ENCODE data around the gene CDS2. TPM values are rescaled to one million over a fixed set of nuclear protein-coding genes. Genes with fewer than 3 reads are reported as not detected.

Gene CDS2
- total and polyA plus RNA-seq, 4 experiments from 2014 or later = 53.7 to 59.8 (median 58.2) TPM

GRCh38 chr20:5118220-5119142 is 8.3 kb upstream of the CDS2 start:
- peak overlapping the region; percentile 92 to 97 (median 95) for H3K4me3 Mint-ChIP-seq
- Histone ChIP-seq H3K27me3 (ENCODE audit: insufficient read depth, low read length) (no peaks in the 10 kb centered on the region), H3K36me3 (ENCODE audit: insufficient read depth, low read length) (peaks cover 37% of the 10 kb centered on the region), H3K4me3 (ENCODE audit: low read length in 2 of 2) (peak overlapping the region; percentile 83 to 89), H3K9me3 (ENCODE audit: control insufficient read depth in 1 of 2, low read length in 2 of 2) (no peaks in the 10 kb centered on the region), H3K4me1 (ENCODE audit: insufficient read depth, low read length) (peaks cover 35% of the 10 kb centered on the region), H3K27ac (ENCODE audit: low read depth, low read length) (peak overlapping the region; percentile 72)
- H3K27ac Mint-ChIP-seq = peak overlapping the region; percentile 71 to 96 (median 92)
- DNase-seq = no peak
- ChIA-PET POLR2A (ENCODE audit: partially characterized antibody) (interaction anchor here (0.8 to 2.5 kb wide), 9 partner anchors 8 to 307 kb away, joined by 3 to 15 read pairs (median 4); partner anchors contain the start of gene CDS2), CTCF (ENCODE audit: partially characterized antibody) (interaction anchor here (1.4 to 11.4 kb wide), 3 partner anchors 13 to 73 kb away, joined by 3 to 173 read pairs (median 11); no protein-coding TSS in a partner anchor)
- peaks cover 13 to 44% of the 10 kb centered on the region in 2 donors for H3K36me3 Mint-ChIP-seq
- intact Hi-C loops (cut with micrococcal nuclease) = loop anchor here (1.0 kb wide), 1 partner anchor 9 kb away; the partner anchor contains the start of gene CDS2
- H3K4me1 Mint-ChIP-seq = peaks cover 16 to 46% (median 32%) of the 10 kb centered on the region in 4 donors
- no peaks in the 10 kb centered on the region for H3K27me3 Mint-ChIP-seq
- H3K9me3 Mint-ChIP-seq = peaks cover 0 to 2% (median 0%) of the 10 kb centered on the region in 8 donors

DNA sequence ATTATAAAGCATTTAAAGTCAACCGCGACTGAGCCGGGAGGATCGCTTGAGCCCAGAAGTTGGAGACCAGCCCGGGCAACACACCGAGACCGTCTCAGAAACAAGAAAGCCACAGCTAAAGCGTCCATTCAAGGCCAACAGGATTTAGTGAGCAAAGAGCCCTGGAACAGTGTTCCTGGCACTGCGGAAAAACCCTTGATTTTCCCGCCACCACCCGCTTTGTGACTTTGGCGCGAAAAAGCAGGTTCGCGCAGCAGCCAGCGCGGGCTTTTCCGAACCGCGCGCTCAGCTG is 7.7 kb upstream of the CDS2 start:
- POLR2A ChIA-PET (ENCODE audit: partially characterized antibody) = interaction anchor here (0.8 to 2.5 kb wide), 17 partner anchors 8 to 307 kb away, joined by 3 to 15 read pairs (median 4); partner anchors contain the start of gene CDS2
- Mint-ChIP-seq H3K27ac (peak overlapping the region; percentile 76 to 97 (median 93)), H3K9me3 (peaks cover 0 to 2% (median 0%) of the 10 kb centered on the region in 8 donors), H3K27me3 (no peaks in the 10 kb centered on the region), H3K4me3 (peak overlapping the region; percentile 92 to 97 (median 95)), H3K36me3 (peaks cover 13 to 40% of the 10 kb centered on the region in 2 donors), H3K4me1 (peaks cover 15 to 42% (median 29%) of the 10 kb centered on the region in 4 donors)
- Histone ChIP-seq H3K27me3 (ENCODE audit: insufficient read depth, low read length) (no peaks in the 10 kb centered on the region), H3K36me3 (ENCODE audit: insufficient read depth, low read length) (peaks cover 37% of the 10 kb centered on the region), H3K9me3 (ENCODE audit: control insufficient read depth in 1 of 2, low read length in 2 of 2) (no peaks in the 10 kb centered on the region), H3K4me1 (ENCODE audit: insufficient read depth, low read length) (peaks cover 29% of the 10 kb centered on the region), H3K27ac (ENCODE audit: low read depth, low read length) (peak overlapping the region; percentile 72), H3K4me3 (ENCODE audit: low read length in 2 of 2) (peak overlapping the region; percentile 83 to 89)
- DNase-seq = no peak
- CTCF ChIA-PET (ENCODE audit: partially characterized antibody) = interaction anchor here (1.5 to 11.4 kb wide), 4 partner anchors 12 to 72 kb away, joined by 4 to 173 read pairs (median 8); no protein-coding TSS in a partner anchor
- intact Hi-C loops (cut with micrococcal nuclease) = loop anchor here (1.0 kb wide), 1 partner anchor 8 kb away; the partner anchor contains the start of gene CDS2

GRCh38 chr20:5119435-5120184 is 7.2 kb upstream of the CDS2 start, which contains the start of gene PCNA:
Gene PCNA, minus strand, starts transcription at chr20:5119958. Its CDS starts 160 bp downstream, at chr20:5119798.
- POLR2A ChIA-PET (ENCODE audit: partially characterized antibody) = interaction anchor here (0.6 to 2.5 kb wide), 18 partner anchors 8 to 308 kb away, joined by 3 to 15 read pairs (median 4); no protein-coding TSS in a partner anchor
- peak within 1 kb of the TSS; percentile 93 to 98 (median 96) for H3K27ac Mint-ChIP-seq
- intact Hi-C loops (cut with micrococcal nuclease) = loop anchor here (1.0 kb wide), 1 partner anchor 8 kb away; the partner anchor contains the start of gene CDS2
- no peaks in the 10 kb centered on the region for H3K27me3 Mint-ChIP-seq
- peak within 1 kb of the TSS; percentile 72 for H3K27ac ChIP-seq (ENCODE audit: low read depth, low read length)
- no peaks in the 10 kb centered on the region for H3K27me3 ChIP-seq (ENCODE audit: insufficient read depth, low read length)
- H3K9me3 ChIP-seq (ENCODE audit: control insufficient read depth in 1 of 2, low read length in 2 of 2) = no peaks in the 10 kb centered on the region
- H3K36me3 Mint-ChIP-seq = peaks cover 13 to 37% of the 10 kb centered on the region in 2 donors
- peak within 1 kb of the TSS; percentile 92 to 97 (median 95) for H3K4me3 Mint-ChIP-seq
- peaks cover 0 to 2% (median 0%) of the 10 kb centered on the region in 8 donors for H3K9me3 Mint-ChIP-seq
- CTCF ChIA-PET (ENCODE audit: partially characterized antibody) = interaction anchor here (1.2 to 11.4 kb wide), 5 partner anchors 12 to 72 kb away, joined by 4 to 173 read pairs (median 8); no protein-coding TSS in a partner anchor
- peaks cover 29% of the 10 kb centered on the region for H3K4me1 ChIP-seq (ENCODE audit: insufficient read depth, low read length)
- peaks cover 32% of the 10 kb centered on the region for H3K36me3 ChIP-seq (ENCODE audit: insufficient read depth, low read length)
- DNase-seq = peak; percentile 92 to 96 (median 94)
- H3K4me3 ChIP-seq (ENCODE audit: low read length in 2 of 2) = peak within 1 kb of the TSS; percentile 83 to 89
- H3K4me1 Mint-ChIP-seq = peaks cover 13 to 42% (median 29%) of the 10 kb centered on the region in 4 donors

GRCh38 chr20:5120185-5120476 is 6.7 kb upstream of the CDS2 start:
- H3K27me3 ChIP-seq (ENCODE audit: insufficient read depth, low read length) = no peaks in the 10 kb centered on the region
- CTCF ChIA-PET (ENCODE audit: partially characterized antibody) = interaction anchor here (1.2 to 11.4 kb wide), 4 partner anchors 13 to 71 kb away, joined by 4 to 173 read pairs (median 6); no protein-coding TSS in a partner anchor

DNA sequence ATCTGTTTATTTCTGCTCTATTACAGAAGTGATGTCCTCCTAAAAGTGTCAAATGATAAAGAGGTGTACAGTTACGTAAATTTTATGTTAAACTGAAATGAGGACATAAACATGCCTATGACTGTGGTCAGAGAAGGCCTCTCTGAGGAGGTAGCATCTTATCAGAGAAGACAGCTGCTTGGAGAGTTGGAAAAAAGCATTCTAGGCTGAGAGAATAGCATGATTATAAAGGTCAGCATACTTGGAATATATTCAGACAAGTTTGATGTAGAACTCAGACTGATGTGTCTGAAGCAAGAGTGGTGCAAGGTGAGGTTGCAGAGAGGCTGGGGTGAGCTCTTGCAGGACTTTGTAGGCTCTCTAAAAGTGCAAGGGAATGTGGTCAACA is 3.9 kb upstream of the CDS2 start:
- H3K27ac Mint-ChIP-seq = peak overlapping the region in 2 of 7 donors; percentile 17 to 62
- intact Hi-C loops (cut with micrococcal nuclease) = no loop called here
- DNase-seq = no peak

More at GRCh38 chr20:5120185-5120476, 6.7 kb upstream of the CDS2 start:
- peaks cover 13 to 42% (median 29%) of the 10 kb centered on the region in 4 donors for H3K4me1 Mint-ChIP-seq
- intact Hi-C loops (cut with micrococcal nuclease) = no loop called here
- peak overlapping the region; percentile 72 for H3K27ac ChIP-seq (ENCODE audit: low read depth, low read length)
- peaks cover 29% of the 10 kb centered on the region for H3K4me1 ChIP-seq (ENCODE audit: insufficient read depth, low read length)
- peak overlapping the region; percentile 92 to 97 (median 95) for H3K4me3 Mint-ChIP-seq
- POLR2A ChIA-PET (ENCODE audit: partially characterized antibody) = interaction anchor here (0.6 to 2.5 kb wide), 13 partner anchors 9 to 308 kb away, joined by 3 to 15 read pairs (median 4); no protein-coding TSS in a partner anchor
- DNase-seq = no peak
- peak overlapping the region; percentile 59 to 89 for H3K4me3 ChIP-seq (ENCODE audit: low read length in 2 of 2)
- H3K9me3 Mint-ChIP-seq = peaks cover 0 to 2% (median 0%) of the 10 kb centered on the region in 8 donors
- peaks cover 11 to 32% of the 10 kb centered on the region in 2 donors for H3K36me3 Mint-ChIP-seq
- H3K36me3 ChIP-seq (ENCODE audit: insufficient read depth, low read length) = peaks cover 27% of the 10 kb centered on the region
- H3K9me3 ChIP-seq (ENCODE audit: control insufficient read depth in 1 of 2, low read length in 2 of 2) = no peaks in the 10 kb centered on the region
- H3K27me3 Mint-ChIP-seq = no peaks in the 10 kb centered on the region
- peak overlapping the region; percentile 93 to 98 (median 96) for H3K27ac Mint-ChIP-seq

GRCh38 chr20:5127204-5127858 is 523 bp downstream of the CDS2 start:
- Histone ChIP-seq H3K4me1 (ENCODE audit: insufficient read depth, low read length) (peaks cover 32% of the 10 kb centered on the region), H3K4me3 (ENCODE audit: low read length in 2 of 2) (peak overlapping the region; percentile 72 to 82), H3K27ac (ENCODE audit: low read depth, low read length) (peak overlapping the region; percentile 99), H3K9me3 (ENCODE audit: control insufficient read depth in 1 of 2, low read length in 2 of 2) (no peaks in the 10 kb centered on the region), H3K27me3 (ENCODE audit: insufficient read depth, low read length) (no peaks in the 10 kb centered on the region), H3K36me3 (ENCODE audit: insufficient read depth, low read length) (no peaks in the 10 kb centered on the region)
- Mint-ChIP-seq H3K9me3 (peaks cover 0 to 1% (median 0%) of the 10 kb centered on the region in 8 donors), H3K27ac (peak overlapping the region; percentile 87 to 99 (median 97)), H3K36me3 (peaks cover 0 to 14% of the 10 kb centered on the region in 2 donors), H3K27me3 (no peaks in the 10 kb centered on the region), H3K4me1 (peaks cover 27 to 39% (median 31%) of the 10 kb centered on the region in 4 donors), H3K4me3 (peak overlapping the region; percentile 88 to 97 (median 92))
- ChIA-PET CTCF (ENCODE audit: partially characterized antibody) (interaction anchor here (0.9 to 11.4 kb wide), 25 partner anchors 8 to 321 kb away, joined by 3 to 173 read pairs (median 6); no protein-coding TSS in a partner anchor), POLR2A (ENCODE audit: partially characterized antibody) (interaction anchor here (0.7 to 2.1 kb wide), 16 partner anchors 8 to 315 kb away, joined by 3 to 32 read pairs (median 5); no protein-coding TSS in a partner anchor)
- DNase-seq = peak; percentile 70 to 91 (median 83)
- intact Hi-C loops (cut with micrococcal nuclease) = loop anchor here (1.0 to 5.0 kb wide), 2 partner anchors 8 to 80 kb away; partner anchors contain the start of gene PCNA

More for the DNA sequence above, 3.9 kb upstream of the CDS2 start:
- H3K4me1 Mint-ChIP-seq = peaks cover 21 to 50% (median 33%) of the 10 kb centered on the region in 4 donors
- ChIA-PET POLR2A (ENCODE audit: partially characterized antibody) (no interaction called here), CTCF (ENCODE audit: partially characterized antibody) (interaction anchor here (11.4 kb wide), 1 partner anchor 69 kb away, joined by 173 read pairs; no protein-coding TSS in a partner anchor)
- Histone ChIP-seq H3K36me3 (ENCODE audit: insufficient read depth, low read length) (no peaks in the 10 kb centered on the region), H3K27me3 (ENCODE audit: insufficient read depth, low read length) (no peaks in the 10 kb centered on the region), H3K9me3 (ENCODE audit: control insufficient read depth in 1 of 2, low read length in 2 of 2) (no peaks in the 10 kb centered on the region), H3K4me3 (ENCODE audit: low read length in 2 of 2) (no peak overlapping the region), H3K4me1 (ENCODE audit: insufficient read depth, low read length) (peaks cover 28% of the 10 kb centered on the region), H3K27ac (ENCODE audit: low read depth, low read length) (no peak overlapping the region)
- H3K9me3 Mint-ChIP-seq = peaks cover 0 to 2% (median 0%) of the 10 kb centered on the region in 8 donors
- no peaks in the 10 kb centered on the region for H3K27me3 Mint-ChIP-seq
- H3K36me3 Mint-ChIP-seq = peaks cover 0 to 15% of the 10 kb centered on the region in 2 donors
- H3K4me3 Mint-ChIP-seq = peak overlapping the region in 1 of 8 donors; percentile 20

All from CD4-positive, alpha-beta memory T cell (primary cell).